ENCODE measurements around the gene NET1. TPM values are rescaled to one million over a fixed set of nuclear protein-coding genes. Genes with fewer than 3 reads are reported as not detected.
A peak's percentile ranks its signal among the peaks of the same experiment; 100 is the strongest.

The NET1 gene, protein sequence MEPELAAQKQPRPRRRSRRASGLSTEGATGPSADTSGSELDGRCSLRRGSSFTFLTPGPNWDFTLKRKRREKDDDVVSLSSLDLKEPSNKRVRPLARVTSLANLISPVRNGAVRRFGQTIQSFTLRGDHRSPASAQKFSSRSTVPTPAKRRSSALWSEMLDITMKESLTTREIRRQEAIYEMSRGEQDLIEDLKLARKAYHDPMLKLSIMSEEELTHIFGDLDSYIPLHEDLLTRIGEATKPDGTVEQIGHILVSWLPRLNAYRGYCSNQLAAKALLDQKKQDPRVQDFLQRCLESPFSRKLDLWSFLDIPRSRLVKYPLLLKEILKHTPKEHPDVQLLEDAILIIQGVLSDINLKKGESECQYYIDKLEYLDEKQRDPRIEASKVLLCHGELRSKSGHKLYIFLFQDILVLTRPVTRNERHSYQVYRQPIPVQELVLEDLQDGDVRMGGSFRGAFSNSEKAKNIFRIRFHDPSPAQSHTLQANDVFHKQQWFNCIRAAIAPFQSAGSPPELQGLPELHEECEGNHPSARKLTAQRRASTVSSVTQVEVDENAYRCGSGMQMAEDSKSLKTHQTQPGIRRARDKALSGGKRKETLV
- total RNA-seq: 113 and 146 TPM in 2 replicates

DNA sequence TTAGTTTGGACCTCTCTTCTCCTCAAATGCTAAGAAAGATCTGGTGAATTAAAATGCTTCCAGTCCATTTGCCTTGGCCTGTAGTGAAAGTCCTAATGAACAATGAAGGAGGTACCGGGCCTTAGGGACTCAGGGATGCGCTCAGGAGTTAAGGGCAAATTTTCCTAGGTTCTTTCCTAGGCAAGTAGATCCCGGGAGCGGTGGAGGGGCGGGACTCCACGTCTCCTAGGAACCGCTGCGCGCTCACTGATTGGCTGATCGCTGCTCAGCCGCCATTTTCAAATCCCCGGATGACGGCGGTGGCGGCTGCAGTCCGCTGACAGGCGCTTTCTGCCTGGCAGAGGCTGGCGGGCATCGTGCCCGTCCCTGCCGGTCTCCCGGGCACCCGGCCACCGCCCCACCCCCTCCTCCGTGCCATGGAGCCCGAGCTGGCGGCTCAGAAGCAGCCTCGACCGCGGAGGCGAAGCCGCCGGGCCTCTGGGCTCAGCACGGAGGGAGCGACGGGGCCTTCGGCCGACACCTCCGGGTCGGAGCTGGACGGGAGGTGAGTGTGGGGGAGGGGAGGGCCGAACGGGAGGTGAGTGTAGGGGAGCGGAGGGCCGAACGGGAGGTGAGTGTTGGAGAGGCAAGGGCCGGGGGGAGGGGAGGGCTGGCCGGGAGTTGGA, at the start of gene NET1:
Gene NET1 (plus strand): TSS at position 281 of the 665 bp plus-strand sequence. CDS start 136 bp downstream, at position 417.
- Histone ChIP-seq H3K4me3 (ENCODE audit: low read depth, low read length) (peak within 1 kb of the TSS; percentile 80), H3K36me3 (ENCODE audit: control insufficient read depth, insufficient read depth, low read length) (no peaks in the 10 kb centered on the region), H3K27me3 (ENCODE audit: control insufficient read depth, insufficient read depth, low read length) (no peaks in the 10 kb centered on the region)
- peak; percentile 50 for DNase-seq (ENCODE audit: low read depth)
- TF ChIP-seq, protein P1, sequence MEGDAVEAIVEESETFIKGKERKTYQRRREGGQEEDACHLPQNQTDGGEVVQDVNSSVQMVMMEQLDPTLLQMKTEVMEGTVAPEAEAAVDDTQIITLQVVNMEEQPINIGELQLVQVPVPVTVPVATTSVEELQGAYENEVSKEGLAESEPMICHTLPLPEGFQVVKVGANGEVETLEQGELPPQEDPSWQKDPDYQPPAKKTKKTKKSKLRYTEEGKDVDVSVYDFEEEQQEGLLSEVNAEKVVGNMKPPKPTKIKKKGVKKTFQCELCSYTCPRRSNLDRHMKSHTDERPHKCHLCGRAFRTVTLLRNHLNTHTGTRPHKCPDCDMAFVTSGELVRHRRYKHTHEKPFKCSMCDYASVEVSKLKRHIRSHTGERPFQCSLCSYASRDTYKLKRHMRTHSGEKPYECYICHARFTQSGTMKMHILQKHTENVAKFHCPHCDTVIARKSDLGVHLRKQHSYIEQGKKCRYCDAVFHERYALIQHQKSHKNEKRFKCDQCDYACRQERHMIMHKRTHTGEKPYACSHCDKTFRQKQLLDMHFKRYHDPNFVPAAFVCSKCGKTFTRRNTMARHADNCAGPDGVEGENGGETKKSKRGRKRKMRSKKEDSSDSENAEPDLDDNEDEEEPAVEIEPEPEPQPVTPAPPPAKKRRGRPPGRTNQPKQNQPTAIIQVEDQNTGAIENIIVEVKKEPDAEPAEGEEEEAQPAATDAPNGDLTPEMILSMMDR (IDR thresholded peaks at IDR 0.05; ENCODE audit: insufficient read depth, low read length, poor library complexity, severe bottlenecking): no peak

DNA sequence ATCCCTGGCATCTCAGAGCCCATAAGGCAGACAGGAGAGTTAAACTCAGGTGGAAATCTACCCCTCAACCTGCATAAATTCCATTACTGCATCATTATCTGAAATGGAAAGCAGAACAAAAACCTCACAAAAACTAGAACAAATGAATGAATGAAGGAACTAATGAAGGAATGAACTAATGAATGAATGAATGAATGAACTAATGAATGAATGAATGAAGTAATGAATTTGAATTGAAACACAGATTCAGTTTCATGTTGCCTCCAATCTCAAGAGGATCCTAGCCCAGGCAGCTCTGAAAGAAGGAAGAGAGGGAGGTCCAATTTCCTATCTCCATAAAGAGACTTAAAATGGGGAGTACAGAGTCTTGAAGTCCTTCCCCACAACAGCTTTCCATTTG, 49.5 kb upstream of the NET1 start:
- TF ChIP-seq, protein P1 (IDR thresholded peaks at IDR 0.05; ENCODE audit: insufficient read depth, low read length, poor library complexity, severe bottlenecking): no peak
- peaks cover 37% of the 10 kb centered on the region for H3K27me3 ChIP-seq (ENCODE audit: control insufficient read depth, insufficient read depth, low read length)
- no peaks in the 10 kb centered on the region for H3K36me3 ChIP-seq (ENCODE audit: control insufficient read depth, insufficient read depth, low read length)
- no peak overlapping the region for H3K4me3 ChIP-seq (ENCODE audit: low read depth, low read length)
- no peak for DNase-seq (ENCODE audit: low read depth)

GRCh38 chr10:5364374-5364773, 48.0 kb upstream of the NET1 start:
- Histone ChIP-seq H3K27me3 (ENCODE audit: control insufficient read depth, insufficient read depth, low read length) (peaks cover 37% of the 10 kb centered on the region), H3K4me3 (ENCODE audit: low read depth, low read length) (peak overlapping the region; percentile 23), H3K36me3 (ENCODE audit: control insufficient read depth, insufficient read depth, low read length) (no peaks in the 10 kb centered on the region)
- TF ChIP-seq, protein P1 (IDR thresholded peaks at IDR 0.05; ENCODE audit: insufficient read depth, low read length, poor library complexity, severe bottlenecking): no peak
- no peak for DNase-seq (ENCODE audit: low read depth)

- Histone ChIP-seq H3K27me3 (ENCODE audit: control insufficient read depth, insufficient read depth, low read length) (peaks cover 37% of the 10 kb centered on the region), H3K4me3 (ENCODE audit: low read depth, low read length) (peak within 1 kb of the TSS; percentile 23), H3K36me3 (ENCODE audit: control insufficient read depth, insufficient read depth, low read length) (no peaks in the 10 kb centered on the region)
- no peak for DNase-seq (ENCODE audit: low read depth)
- TF ChIP-seq, protein P1 (IDR thresholded peaks at IDR 0.05; ENCODE audit: insufficient read depth, low read length, poor library complexity, severe bottlenecking): no peak
Observed at GRCh38 chr10:5364890-5365338, 47.4 kb upstream of the NET1 start, which contains the start of gene UCN3. Gene UCN3 (plus strand): TSS chr10:5364966. CDS start chr10:5373721, 8,755 bp downstream.

DNA sequence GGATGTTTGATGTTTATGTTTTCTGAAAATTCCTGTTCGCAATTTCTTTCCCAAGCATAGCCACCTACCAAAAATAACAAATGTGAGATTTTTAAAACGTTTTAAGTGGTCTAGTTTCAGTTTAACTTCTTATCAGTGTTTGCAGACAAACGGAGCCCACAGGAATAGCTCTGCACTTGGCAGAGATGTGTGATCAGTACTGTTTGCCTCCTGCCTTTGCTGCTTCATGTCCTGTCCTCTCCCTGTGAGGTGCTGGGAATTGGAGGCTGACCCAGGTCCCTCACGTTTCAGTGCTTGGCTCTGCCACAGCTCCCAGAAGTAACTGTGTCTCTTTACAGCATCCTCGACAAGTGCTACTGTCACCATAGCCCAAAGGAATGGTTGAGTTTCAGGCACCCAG, 46.4 kb upstream of the NET1 start:
- H3K36me3 ChIP-seq (ENCODE audit: control insufficient read depth, insufficient read depth, low read length): no peaks in the 10 kb centered on the region
- H3K27me3 ChIP-seq (ENCODE audit: control insufficient read depth, insufficient read depth, low read length): peaks cover 37% of the 10 kb centered on the region
- TF ChIP-seq, protein P1 (IDR thresholded peaks at IDR 0.05; ENCODE audit: insufficient read depth, low read length, poor library complexity, severe bottlenecking): no peak
- H3K4me3 ChIP-seq (ENCODE audit: low read depth, low read length): no peak overlapping the region
- no peak for DNase-seq (ENCODE audit: low read depth)

All from kidney epithelial cell (primary cell).